HepG2 (cell line): ENCODE data around the gene SP140L. TPM values are rescaled to one million over a fixed set of nuclear protein-coding genes. Genes with fewer than 3 reads are reported as not detected.

Source experiments
- CC2D1A ChIP-seq: sonication (generic); formaldehyde crosslinking; IDR thresholded peaks from 2 replicates; pipeline ENCODE4 v1.8.1; 2023; ENCODE audit warnings: mild to moderate bottlenecking, missing genetic modification reagents
- DR1 ChIP-seq: sonication (generic); formaldehyde crosslinking; IDR thresholded peaks from 2 replicates; pipeline ENCODE4 v1.8.0; 2021; ENCODE audit warnings: mild to moderate bottlenecking, missing genetic modification reagents, inconsistent platforms
- ELF3 ChIP-seq: IDR thresholded peaks from 2 replicates; pipeline ENCODE4 v1.6.1; 2016; ENCODE audit warnings: missing genetic modification reagents, missing compliant biosample characterization
- ERF ChIP-seq: IDR thresholded peaks from 2 replicates; pipeline ENCODE4 v1.6.1; 2018; ENCODE audit warnings: missing biosample characterization, missing genetic modification reagents
- GABPB1 ChIP-seq: IDR thresholded peaks from 2 replicates; pipeline ENCODE4 v1.6.1; 2016; ENCODE audit warnings: mild to moderate bottlenecking, missing genetic modification reagents, moderate library complexity, missing compliant biosample characterization
- IRF2 ChIP-seq: IDR thresholded peaks from 2 replicates; pipeline ENCODE4 v1.6.1; 2018; ENCODE audit warnings: missing genetic modification reagents, missing compliant biosample characterization
- KDM5B ChIP-seq: sonication (generic); formaldehyde crosslinking; IDR thresholded peaks from 2 replicates; pipeline ENCODE4 v1.4.0; 2020; ENCODE audit warnings: missing genetic modification reagents, mild to moderate bottlenecking, borderline replicate concordance
- MEIS1 ChIP-seq: sonication (generic); formaldehyde crosslinking; IDR thresholded peaks from 2 replicates; pipeline ENCODE4 v1.9.0; 2021; ENCODE audit warnings: mild to moderate bottlenecking, missing genetic modification reagents, moderate library complexity, borderline replicate concordance
- MIXL1 ChIP-seq: IDR thresholded peaks from 2 replicates; pipeline ENCODE4 v1.6.1; 2016
- MYC ChIP-seq: sonication (generic); formaldehyde crosslinking; IDR thresholded peaks from 2 replicates; pipeline ENCODE4 v1.9.0; 2021; ENCODE audit warnings: missing genetic modification reagents, borderline replicate concordance
- NFKB2 ChIP-seq: sonication (generic); formaldehyde crosslinking; IDR thresholded peaks from 2 replicates; pipeline ENCODE4 v1.4.0; 2020; ENCODE audit warnings: missing genetic modification reagents, borderline replicate concordance
- POLR2AphosphoS5 ChIP-seq: IDR thresholded peaks from 2 replicates; pipeline ENCODE4 v1.6.1; 2012; ENCODE audit warnings: low read depth, low read length
- SAFB2 ChIP-seq: sonication (generic); formaldehyde crosslinking; IDR thresholded peaks from 2 replicates; pipeline ENCODE4 v1.5.1; 2020; ENCODE audit warnings: missing genetic modification reagents, low read depth, mild to moderate bottlenecking, borderline replicate concordance
- TOPORS ChIP-seq: sonication (generic); formaldehyde crosslinking; IDR thresholded peaks from 2 replicates; pipeline ENCODE4 v1.8.0; 2023; ENCODE audit warnings: mild to moderate bottlenecking, missing genetic modification reagents
- ZBTB7B ChIP-seq: sonication (generic); formaldehyde crosslinking; IDR thresholded peaks from 2 replicates; pipeline ENCODE4 v1.4.0; 2020; ENCODE audit warnings: missing genetic modification reagents
- ZNF235 ChIP-seq: sonication (generic); formaldehyde crosslinking; IDR thresholded peaks from 2 replicates; pipeline ENCODE4 v1.8.1; 2023; ENCODE audit warnings: mild to moderate bottlenecking, missing genetic modification reagents, borderline replicate concordance
- ZNF263 ChIP-seq: sonication (generic); formaldehyde crosslinking; IDR thresholded peaks from 2 replicates; pipeline ENCODE4 v1.4.0; 2020; ENCODE audit warnings: missing genetic modification reagents
- ZNF446 ChIP-seq: sonication (generic); formaldehyde crosslinking; IDR thresholded peaks from 2 replicates; pipeline ENCODE4 v1.5.0; 2020; ENCODE audit warnings: mild to moderate bottlenecking, missing genetic modification reagents
- ZNF589 ChIP-seq: sonication (generic); formaldehyde crosslinking; conservative IDR thresholded peaks from 2 replicates; pipeline ENCODE4 v1.8.0; 2022; ENCODE audit warnings: mild to moderate bottlenecking, moderate library complexity, missing genetic modification reagents
- ZNF883 ChIP-seq: sonication (generic); formaldehyde crosslinking; IDR thresholded peaks from 2 replicates; pipeline ENCODE4 v1.5.1; 2020; ENCODE audit warnings: mild to moderate bottlenecking, missing genetic modification reagents; ENCODE audit errors: not compliant biosample characterization
- ZNF891 ChIP-seq: sonication (generic); formaldehyde crosslinking; IDR thresholded peaks from 2 replicates; pipeline ENCODE4 v1.5.0; 2020; ENCODE audit warnings: mild to moderate bottlenecking, missing genetic modification reagents
- polyA plus RNA-seq, 8 experiments: library from polyadenylated mRNA; depleted of rRNA in 3 of 8; stranded (reverse) in 7 of 8; unstranded in 1 of 8; fragments of >200 nt; fragmentation: Illumina TruSeq in 4 of 8; extraction: Trizol in 4 of 8; gene quantifications; 2 replicates each; pipeline versions ENCODE4 v1.2.1 to v1.2.3, GENCODE V29; 2011 to 2016; ENCODE audit warnings: low read depth in 4 of 8, missing spikeins in 1 of 8, mixed read lengths in 1 of 8; ENCODE audit not compliant: insufficient read depth in 1 of 8
- total RNA-seq, 5 experiments: library from RNA; depleted of rRNA; stranded (reverse); fragments of >200 nt; fragmentation: Illumina TruSeq; extraction: Trizol; gene quantifications; 2 replicates each; pipeline ENCODE4 v1.2.3, GENCODE V29; 2016; ENCODE audit warnings: low read depth in 1 of 5
- TF ChIP-seq, protein P1 (sequence below): sonication (generic); formaldehyde crosslinking; IDR thresholded peaks from 2 replicates; pipeline ENCODE4 v1.5.1; 2020; ENCODE audit warnings: missing genetic modification reagents, mild to moderate bottlenecking, borderline replicate concordance
- TF ChIP-seq, protein P2 (sequence below): IDR thresholded peaks from 2 replicates; pipeline ENCODE4 v1.6.1; 2016
- TF ChIP-seq, protein P3 (sequence below): sonication (generic); formaldehyde crosslinking; IDR thresholded peaks from 2 replicates; pipeline ENCODE4 v1.4.0; 2020; ENCODE audit warnings: missing genetic modification reagents

SP140L gene
- total and polyA plus RNA-seq, 2 of the 13 experiments (the other 11 are each of a cell fraction or from before 2014, with no cell fraction given) = 10.9 to 17.5 TPM

DNA sequence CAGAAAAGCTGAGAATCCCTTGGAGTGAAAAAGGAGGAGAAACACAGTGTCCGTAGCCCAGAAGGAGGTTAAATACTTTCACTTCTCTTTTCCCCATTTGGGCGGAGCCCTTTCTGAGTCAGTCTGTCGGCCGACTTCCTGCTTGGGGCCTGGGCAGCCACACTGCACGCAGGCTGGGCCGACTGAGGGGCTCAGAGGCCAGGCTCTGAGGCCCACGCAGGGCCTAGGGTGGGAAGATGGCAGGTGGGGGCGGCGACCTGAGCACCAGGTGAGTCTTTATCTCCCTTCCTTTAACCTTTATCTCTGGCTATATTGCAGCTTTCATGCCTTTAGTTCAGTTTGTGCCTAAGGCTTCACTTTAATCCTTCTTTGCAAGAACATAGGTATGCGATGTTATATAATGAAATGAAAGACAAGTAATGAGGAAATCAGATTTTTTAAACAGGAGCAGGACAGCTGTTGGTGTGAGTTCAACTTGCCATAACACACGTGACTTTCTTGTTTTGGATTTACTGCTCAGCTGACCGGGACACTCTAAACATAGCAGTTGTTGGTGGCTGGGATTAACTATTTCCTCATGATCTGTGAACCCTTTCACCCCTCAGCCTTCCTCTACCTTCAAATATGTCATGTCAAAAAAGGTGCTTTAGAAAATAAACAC lies 89.2 kb downstream of the SP140L start, which contains the start of gene SP100 (continued):
- TF ChIP-seq, protein P1, sequence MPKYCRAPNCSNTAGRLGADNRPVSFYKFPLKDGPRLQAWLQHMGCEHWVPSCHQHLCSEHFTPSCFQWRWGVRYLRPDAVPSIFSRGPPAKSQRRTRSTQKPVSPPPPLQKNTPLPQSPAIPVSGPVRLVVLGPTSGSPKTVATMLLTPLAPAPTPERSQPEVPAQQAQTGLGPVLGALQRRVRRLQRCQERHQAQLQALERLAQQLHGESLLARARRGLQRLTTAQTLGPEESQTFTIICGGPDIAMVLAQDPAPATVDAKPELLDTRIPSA (CRISPR knock-in tag) = no peak
- TF ChIP-seq KDM5B (CRISPR knock-in tag) (peak; percentile 91; the same call in 1 of the 2 replicates), ZNF891 (CRISPR knock-in tag) (no peak), ZNF883 (CRISPR knock-in tag) (peak; percentile 57), DR1 (peak; percentile 74; the same call in 1 of the 2 replicates), ZNF263 (CRISPR knock-in tag) (0 out of 2 replicates have a peak, but pooled peaks have one; percentile 10), GABPB1 (CRISPR knock-in tag) (peak; percentile 87), CC2D1A (no peak), MYC (CRISPR knock-in tag) (peak; percentile 85; the same call in 1 of the 2 replicates), IRF2 (CRISPR knock-in tag) (peak; percentile 98), MEIS1 (0 out of 2 replicates have a peak, but pooled peaks have one; percentile 14), NFKB2 (CRISPR knock-in tag) (peak; percentile 95; the same call in 1 of the 2 replicates), TOPORS (CRISPR knock-in tag) (peak; percentile 77; the same call in 1 of the 2 replicates), ZNF446 (CRISPR knock-in tag) (0 out of 2 replicates have a peak, but pooled peaks have one; percentile 34), ELF3 (CRISPR knock-in tag) (peak; percentile 96), POLR2AphosphoS5 (peak; percentile 79), ZNF235 (CRISPR knock-in tag) (no peak), MIXL1 (CRISPR knock-in tag) (no peak), ERF (CRISPR knock-in tag) (peak; percentile 71), ZBTB7B (CRISPR knock-in tag) (peak; percentile 64), SAFB2 (CRISPR knock-in tag) (no peak), ZNF589 (CRISPR knock-in tag) (0 out of 2 replicates have a peak, but pooled peaks have one; percentile 55)
- TF ChIP-seq, protein P2, sequence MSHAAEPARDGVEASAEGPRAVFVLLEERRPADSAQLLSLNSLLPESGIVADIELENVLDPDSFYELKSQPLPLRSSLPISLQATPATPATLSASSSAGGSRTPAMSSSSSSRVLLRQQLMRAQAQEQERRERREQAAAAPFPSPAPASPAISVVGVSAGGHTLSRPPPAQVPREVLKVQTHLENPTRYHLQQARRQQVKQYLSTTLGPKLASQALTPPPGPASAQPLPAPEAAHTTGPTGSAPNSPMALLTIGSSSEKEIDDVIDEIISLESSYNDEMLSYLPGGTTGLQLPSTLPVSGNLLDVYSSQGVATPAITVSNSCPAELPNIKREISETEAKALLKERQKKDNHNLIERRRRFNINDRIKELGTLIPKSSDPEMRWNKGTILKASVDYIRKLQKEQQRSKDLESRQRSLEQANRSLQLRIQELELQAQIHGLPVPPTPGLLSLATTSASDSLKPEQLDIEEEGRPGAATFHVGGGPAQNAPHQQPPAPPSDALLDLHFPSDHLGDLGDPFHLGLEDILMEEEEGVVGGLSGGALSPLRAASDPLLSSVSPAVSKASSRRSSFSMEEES (CRISPR knock-in tag) = peak; percentile 35; the same call in 1 of the 2 replicates
- TF ChIP-seq, protein P3, sequence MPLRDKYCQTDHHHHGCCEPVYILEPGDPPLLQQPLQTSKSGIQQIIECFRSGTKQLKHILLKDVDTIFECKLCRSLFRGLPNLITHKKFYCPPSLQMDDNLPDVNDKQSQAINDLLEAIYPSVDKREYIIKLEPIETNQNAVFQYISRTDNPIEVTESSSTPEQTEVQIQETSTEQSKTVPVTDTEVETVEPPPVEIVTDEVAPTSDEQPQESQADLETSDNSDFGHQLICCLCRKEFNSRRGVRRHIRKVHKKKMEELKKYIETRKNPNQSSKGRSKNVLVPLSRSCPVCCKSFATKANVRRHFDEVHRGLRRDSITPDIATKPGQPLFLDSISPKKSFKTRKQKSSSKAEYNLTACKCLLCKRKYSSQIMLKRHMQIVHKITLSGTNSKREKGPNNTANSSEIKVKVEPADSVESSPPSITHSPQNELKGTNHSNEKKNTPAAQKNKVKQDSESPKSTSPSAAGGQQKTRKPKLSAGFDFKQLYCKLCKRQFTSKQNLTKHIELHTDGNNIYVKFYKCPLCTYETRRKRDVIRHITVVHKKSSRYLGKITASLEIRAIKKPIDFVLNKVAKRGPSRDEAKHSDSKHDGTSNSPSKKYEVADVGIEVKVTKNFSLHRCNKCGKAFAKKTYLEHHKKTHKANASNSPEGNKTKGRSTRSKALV (CRISPR knock-in tag) = 0 out of 2 replicates have a peak, but pooled peaks have one; percentile 42
